ENCODE results near the gene FPR1.

The FPR1 gene, protein sequence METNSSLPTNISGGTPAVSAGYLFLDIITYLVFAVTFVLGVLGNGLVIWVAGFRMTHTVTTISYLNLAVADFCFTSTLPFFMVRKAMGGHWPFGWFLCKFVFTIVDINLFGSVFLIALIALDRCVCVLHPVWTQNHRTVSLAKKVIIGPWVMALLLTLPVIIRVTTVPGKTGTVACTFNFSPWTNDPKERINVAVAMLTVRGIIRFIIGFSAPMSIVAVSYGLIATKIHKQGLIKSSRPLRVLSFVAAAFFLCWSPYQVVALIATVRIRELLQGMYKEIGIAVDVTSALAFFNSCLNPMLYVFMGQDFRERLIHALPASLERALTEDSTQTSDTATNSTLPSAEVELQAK

DNA sequence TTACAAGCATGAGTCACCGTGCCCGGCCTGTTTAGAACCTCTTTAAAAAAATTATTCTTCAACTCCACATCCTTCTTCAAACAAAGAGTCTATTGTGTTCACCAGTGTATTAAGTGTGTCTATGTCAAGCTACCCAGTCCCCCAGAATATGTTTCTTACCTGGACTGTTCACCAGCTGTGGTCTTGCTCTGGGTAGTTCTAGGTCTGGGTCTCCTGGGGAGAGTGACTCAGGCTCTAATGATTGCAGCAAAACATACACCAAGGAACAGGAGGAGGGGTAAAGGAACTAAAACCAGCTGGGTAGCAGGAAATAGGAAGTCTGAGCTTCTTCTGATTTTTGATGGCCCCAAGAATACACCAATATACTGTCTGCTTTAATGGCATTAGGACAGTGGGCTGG, at the start of gene FPR1:
TSS of gene FPR1 (minus strand) at position 224 of the 400 bp plus-strand sequence. CDS start 4,884 bp downstream, outside the sequence.
- DNase-seq, result no peak

DNA sequence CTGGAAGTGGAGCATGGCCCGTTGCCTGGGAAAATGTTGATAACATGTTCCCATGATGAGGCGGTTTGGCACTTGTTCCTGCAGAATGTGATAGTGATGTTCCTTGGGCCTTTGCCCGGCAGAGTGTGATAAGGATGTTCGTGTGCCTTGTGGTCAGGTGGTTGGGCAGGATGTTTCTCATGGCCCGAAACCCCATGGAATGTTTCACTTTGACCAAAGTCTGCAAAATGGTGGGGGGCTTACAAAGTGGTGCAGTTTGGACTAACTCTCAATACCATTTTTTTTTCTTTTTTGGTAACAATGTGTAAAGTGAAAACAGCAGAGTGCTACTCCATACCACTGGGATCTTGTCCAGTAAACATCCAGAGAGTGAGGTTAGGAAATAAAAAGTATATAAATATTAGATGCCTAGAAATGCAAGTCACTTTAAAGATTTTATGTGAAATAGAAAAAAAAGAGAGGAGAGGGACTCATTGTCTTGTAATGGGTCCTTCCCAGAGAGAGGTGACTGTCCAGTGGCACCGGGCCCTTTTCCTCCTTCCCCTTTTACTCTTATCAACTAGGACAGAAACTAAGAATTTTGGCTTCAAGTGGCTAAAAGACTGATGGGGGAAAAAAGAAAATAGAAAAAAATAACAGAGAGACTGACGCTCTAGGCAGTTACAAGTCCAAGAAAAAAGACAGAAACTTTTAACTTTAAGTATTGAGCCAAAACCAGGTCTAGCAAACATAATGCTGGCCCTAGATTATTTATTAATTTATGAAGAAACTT, 49.0 kb upstream of the FPR1 start:
- DNase-seq, result no peak

DNA sequence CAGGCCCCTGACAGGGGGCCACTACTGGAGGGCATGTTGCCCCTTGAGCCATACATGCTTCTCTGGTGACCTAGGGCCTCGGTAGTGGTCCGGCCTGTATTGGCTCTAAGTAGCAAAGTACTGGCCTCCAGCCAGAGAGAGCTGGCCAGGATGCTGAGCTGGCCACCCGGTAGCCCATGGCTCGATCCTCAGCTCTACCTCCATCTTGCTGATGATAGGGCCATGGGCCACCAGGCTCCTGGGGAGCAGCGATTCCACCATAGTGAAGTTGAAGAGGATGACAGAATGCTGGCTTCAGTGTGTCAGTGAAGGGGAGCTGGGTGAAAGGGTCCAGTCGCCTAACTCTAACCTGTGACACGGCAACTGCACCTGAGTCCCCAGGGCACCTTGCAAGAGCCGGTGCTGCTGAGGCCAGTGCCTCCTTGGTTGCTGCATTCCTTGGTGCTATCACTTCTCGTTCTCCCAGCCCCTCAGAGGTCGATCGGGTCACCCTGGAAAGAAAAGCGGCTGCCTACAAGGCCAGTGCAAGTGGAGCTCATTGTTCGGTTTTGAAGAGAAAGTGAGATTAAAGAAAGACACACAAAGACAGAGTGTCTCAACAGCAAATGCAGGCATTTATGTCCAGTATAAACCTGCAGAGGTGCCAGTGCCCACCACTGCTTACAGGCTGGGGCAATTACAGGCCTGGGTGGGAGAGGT, 48.2 kb upstream of the FPR1 start:
- DNase-seq, result no peak

DNA sequence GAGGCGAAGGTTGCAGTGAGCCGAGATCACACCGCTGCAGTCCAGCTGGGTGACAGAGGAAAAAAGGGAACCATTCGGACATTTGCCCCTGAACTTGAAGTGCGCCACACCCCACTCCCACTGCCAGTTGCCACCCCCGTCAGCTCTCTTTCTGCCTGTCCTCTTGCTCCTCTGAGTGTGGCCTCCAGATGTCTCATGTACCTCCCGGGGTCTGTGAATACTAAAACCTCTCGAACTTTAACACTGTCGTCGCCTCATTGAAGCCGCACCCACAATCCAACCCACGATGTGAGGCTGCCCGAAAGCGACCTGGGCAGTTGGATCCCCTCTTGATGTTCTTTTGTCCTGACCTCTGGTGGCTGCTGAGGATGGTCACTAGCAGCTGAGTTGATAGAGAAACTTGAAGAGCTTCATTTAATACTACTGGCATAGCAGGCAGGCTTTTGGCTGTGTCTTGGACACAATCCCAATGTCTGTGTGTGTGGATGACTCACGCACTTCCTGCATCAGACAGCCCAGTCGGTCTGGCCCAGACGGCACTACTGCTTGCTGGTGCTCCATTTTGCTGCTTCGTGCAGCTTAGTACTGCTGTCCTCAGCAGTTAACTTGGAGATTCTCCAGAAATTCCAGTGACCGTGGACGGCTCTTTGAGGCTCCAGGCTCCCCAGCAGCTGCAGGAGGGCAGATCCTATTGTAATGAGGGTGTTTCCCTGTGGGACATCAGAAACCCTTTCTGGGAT, 47.5 kb upstream of the FPR1 start:
- peak; percentile 81 for DNase-seq

DNA sequence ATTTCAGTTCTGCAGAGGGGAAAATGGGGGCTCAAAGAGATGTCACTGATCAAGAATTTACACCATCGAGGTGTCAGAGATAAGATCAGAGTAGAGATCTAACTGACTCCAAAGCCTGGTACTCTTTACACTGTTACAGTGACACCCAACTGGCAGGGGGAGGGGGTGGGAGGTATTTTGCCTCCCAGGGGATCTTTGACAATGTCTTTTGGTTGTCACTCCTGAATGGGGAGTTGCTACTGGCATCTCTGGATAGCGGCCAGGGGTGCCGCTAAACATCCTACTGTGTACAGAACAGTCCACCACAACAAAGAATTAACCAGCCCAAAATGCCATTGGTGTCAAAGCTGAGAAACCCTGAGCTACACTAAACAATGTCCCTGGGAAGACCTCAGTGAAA, 46.4 kb upstream of the FPR1 start:
- no peak for DNase-seq

DNA sequence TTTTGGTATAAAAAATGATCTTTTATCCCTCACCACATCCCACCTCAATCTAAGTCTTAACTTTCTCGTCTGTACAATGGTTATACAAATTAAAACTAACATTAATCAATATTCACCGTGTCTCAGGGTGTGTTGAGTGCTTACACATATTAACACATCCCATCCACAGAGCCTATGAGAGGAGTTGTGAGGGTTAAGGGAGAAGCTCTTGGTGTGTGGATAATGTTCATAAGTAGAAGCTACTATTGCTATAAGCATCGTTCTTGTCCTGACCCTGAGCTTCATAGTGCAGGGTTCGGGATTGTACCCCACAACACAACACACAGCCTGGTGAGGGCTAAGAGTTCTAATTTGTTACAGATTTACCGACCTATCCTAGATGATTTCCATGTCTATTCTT, 45.8 kb upstream of the FPR1 start:
- no peak for DNase-seq

DNA sequence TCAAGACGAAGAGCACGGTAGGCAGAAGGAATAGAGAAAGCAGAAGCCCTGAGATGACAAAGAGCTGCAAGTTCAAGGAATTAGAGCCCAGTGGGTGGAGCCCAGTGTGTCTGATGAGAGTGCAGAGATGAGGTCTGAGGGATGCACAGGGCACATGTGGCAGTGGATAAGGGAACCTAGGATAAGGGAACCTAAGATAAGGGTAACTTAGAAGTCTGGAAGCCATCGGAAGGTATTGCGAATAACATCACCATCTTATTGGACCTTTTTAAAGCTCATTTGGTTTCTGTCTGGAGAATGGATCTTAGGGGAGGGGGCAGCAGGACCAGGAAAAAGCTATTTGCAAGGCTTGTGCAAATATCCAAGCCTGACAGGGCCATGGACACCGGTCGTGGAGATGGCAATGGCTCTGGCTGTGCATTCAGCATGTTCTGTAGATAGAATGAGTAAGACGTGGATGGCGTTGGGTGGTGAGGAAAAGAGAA, 44.6 kb upstream of the FPR1 start:
- DNase-seq, result no peak

DNA sequence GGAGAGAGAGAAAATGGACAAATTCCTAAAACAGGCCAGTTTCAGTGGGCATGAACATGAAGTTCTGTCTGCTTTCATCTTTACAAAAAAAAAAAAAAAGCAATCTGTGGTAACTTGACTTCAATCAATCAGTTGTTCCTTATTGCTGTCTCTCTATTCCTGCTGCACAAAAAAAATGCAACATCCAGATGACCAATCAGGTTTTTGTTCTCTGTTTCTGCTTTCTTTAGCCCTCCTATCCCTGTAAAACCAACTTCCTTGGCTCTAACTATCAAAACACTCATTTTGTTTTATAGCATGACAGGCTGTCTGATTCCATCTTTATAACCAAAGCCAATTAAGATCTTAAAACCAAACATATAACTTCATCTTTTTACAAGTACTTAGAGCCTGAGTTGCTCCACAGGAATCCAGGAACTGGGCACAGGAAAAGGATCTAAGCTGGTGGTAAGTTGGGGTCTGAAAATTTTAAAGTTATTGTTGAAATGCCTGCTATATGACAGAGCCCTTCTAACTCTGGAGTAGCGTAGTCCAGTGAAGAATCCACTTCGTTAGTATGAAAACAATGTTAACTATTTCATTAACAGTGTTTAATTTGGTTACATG, 43.3 kb upstream of the FPR1 start, which contains the start of gene FPR3:
TSS of gene FPR3 (plus strand) at position 273 of the 606 bp plus-strand sequence. CDS start 28,592 bp downstream, outside the sequence.
- no peak for DNase-seq

DNA sequence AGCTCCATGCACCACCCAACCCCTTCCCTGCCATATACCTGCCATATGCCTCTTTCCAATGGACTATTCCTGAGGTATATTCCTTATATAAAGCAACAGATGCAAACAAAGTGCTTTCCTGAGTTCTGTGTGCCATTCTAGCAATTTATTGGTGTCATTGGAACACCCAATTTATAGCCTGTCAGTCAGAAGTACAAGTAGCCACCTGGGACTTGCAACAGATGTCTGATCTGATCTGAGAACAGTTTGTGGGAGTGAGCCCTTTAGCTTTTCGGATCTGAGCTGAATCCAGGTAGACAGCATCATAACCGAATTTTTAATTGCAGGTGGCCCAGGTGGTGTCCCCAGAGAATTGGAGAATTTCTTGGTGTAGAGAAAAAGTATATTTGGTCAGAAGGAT, 42.3 kb upstream of the FPR1 start:
- no peak for DNase-seq

DNA sequence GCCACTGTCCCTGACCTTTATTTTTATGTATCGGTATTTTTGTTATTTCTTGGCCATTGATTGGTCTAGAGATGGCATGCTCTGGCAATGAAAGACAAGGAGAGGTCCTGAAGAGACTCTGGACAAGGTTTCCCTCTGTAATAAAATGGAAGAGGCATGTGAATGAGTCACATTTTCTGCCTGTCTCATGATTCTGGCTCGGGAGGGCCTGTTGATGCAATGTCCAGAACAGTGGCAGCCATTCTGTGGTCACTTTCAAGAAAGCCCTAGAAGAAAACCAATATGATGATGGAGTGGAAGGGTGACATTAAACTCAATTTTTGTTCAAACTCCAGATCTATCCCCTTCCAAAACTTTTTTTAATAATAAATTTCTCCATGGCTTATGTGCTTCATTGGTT, 41.3 kb upstream of the FPR1 start:
- no peak for DNase-seq

DNA sequence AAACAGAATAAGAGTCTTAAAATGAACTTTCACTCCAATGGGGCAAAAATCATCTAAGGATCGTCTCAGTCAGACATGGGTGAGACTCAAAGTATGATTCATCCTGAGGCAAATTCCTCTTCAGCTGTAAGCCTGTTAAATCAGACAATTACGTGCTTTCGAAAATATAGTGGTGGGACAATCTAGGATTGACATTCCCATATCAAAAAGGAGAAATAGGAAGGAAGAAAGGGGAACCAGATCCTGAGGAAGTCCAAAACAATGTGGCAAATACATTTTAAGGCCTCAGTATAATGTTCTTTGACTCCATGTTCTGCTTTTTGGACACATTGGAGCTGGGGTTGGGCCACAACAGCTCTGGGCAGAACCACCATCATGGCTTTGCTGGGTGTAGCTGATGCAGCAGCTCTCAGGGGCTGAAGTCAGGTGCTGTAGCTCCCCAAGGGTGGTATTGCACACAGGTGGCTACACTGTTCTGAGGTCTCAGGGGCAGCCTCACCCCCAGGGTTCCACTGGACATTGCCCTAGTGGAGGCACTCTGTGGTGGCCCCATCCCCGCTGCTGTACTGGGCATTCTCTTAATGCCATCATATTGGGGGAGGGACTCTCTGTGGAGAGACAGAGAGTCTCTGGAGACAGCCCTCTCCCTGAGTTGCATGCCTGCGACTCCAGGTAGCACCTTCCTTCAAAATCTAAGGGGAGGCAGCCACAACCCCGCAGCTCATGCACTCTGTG, 37.5 kb upstream of the FPR1 start:
- no peak for DNase-seq

DNA sequence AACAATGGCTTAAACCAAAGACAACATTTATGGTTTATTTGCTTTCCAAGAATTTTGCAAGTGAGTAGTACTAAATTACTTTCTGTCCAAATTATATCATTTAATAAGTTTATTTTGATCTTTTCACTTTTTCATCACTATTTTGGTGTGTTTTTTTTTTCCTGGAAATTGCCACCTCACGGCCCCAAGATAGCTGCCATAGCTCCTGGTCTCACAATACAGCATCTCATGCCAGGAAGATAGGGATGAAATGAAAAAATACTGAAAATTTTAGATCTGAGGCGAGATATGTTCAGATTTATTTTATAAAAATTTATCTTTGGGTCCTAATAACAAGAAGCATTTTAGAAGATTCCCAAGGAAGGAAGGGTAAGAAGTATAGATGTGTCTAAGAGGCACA, 36.4 kb upstream of the FPR1 start:
- DNase-seq, result no peak

DNA sequence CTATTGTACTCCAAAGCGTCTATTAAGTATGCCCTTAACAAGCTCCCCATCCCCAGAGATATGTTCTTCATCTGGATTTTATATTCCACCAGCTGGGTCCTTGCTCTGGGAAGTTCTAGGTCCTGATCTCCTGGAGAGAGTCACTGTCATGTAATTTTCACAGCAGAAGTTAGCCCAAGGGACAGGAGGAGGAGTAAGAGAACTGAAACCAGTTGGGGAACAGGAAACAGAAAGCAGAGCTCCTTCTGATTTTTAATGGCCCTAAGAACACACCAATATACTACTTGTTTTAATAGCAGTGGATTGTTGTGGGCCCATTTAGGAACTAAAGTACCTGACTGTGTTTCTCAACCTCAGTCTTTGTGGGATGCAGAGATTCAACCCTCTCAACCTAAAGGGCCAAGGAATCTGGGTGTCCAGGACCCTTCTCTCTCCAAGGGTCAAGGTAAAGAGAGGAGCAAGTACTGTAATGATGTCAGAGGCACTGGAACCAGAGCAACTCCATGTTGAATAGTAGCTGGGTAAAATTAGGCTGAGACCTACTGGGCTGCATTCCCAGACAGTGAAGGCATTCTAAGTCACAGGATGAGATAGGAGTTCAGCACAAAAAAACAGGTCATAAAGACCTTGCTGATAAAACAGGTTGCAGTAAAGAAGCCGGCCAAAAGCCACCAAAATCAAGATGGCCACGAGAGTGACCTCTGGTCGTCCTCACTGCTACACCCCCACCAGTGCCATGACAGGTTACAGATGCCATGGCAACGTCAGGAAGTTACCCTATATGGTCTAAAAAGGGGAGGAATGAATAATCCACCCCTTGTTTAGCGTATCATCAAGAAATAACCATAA, 35.2 kb upstream of the FPR1 start:
- DNase-seq, result no peak

DNA sequence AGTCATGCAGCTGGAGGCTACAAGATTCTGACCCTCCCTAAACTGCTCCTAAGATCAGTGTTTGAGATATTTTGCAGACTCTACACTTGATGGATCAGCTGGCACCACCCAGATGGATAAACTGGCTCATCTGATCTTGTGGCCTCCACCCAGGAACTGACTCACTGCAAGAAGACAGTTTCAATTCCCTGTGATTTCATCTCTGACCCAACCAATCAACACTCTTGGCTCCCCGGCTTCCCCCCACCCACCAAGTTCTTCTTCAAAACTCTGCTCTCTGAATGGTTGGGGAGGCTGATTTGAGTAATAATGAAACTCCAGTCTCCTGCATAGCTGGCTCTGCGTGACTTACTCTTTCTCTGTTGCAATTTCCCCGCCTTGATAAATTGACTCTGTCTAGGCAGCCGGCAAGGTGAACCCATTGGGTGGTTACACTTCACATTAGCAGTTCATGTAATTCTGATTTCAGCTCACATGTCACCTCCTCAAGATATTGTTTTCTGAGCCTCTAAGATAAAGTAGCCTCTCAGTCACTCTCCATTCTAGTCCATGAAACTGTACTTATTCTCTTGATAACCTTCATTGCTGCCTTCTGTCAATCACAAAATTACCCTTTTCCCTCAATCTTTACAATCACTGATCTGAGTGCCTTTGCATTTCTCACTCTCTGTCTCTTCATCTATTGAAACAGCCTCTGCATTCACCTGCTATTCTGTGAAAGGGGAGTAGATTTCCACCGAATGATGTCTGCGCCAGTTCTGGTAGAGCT, 33.4 kb upstream of the FPR1 start:
- peak; percentile 73 for DNase-seq

DNA sequence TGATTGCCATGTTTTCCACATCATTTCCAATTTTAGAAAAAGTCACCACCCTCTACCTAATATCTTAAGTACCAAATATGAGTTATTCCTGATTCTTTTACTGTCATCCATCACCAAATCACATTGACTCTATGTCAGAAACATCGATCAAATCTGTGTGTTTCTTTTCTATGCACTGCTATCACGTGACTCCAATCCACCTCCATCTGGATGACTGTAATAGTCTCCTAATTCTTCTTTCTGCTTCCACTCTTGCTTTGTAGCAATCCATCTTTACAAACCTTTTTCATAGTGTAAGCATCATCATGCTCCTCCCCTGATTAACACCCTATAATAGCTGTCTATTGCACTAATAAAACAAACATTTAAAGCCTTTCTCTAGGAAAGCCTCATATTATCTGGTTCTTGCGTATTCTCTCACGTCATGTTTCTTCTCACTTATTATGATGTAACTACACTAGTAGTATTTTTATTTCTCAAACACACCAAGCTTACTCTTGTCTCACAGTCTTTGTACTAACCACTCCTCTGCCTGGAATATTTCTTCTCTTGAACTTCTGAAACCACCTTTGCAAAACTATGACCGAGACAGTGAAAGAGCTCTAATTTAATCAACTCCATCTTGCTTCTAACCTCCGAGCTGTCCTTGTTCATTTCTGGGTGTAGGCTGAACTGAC, 32.6 kb upstream of the FPR1 start:
- no peak for DNase-seq

DNA sequence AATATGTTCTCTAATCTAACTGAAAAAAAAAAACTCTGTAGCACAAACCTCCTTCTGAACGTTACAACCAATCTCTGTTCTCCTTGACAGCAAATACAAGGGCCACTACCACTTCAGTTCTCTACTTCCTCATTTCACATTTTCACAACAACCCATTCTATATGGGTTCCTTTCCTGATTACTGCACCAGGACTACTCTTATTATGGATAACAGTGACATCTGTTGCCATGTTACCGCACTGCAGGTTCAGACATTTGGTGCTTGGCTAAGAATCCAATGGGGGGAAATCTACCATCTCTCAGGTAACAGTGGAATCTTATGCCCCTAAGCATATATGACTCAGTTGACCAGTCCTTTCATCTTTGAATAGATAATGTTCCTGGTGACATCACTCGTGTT, 31.7 kb upstream of the FPR1 start:
- no peak for DNase-seq

DNA sequence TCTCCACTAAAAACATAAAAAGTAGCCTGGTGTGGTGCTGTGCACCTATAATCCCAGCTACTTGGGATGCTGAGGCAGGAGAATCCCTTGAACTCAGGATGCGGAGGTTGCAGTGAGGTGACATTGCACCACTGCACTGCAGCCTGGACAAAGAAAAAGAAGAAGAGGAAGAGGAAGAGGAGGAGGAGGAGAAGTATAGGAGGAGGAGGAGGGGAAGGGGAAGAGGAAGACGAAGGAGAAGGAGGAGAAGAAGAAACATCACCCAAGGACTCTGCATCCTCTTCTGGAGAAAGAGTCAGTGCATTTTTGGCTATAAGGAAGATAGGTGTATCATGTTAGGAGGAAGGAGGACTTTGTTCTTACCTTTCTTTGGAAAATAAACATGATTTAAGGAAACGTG, 30.3 kb upstream of the FPR1 start:
- DNase-seq, result no peak

DNA sequence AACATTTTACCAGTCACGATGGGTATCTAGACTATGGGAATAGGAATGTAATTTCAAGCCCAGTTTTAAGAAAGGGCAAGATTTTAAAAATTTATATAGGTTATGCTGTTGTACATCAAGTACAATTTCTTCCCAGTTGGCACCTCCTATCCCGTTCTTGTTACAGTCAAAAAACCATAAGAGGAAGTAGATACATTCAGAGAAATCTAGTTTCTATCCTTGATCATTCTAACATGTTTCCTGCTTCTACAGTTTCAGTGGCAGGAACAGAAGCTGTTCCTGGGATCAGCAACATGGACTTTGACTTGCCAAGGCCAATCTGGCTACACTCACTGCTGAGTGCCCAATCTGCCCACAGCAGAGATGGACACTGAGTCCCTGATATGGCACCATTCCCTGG, 28.6 kb upstream of the FPR1 start:
- DNase-seq, result no peak

DNA sequence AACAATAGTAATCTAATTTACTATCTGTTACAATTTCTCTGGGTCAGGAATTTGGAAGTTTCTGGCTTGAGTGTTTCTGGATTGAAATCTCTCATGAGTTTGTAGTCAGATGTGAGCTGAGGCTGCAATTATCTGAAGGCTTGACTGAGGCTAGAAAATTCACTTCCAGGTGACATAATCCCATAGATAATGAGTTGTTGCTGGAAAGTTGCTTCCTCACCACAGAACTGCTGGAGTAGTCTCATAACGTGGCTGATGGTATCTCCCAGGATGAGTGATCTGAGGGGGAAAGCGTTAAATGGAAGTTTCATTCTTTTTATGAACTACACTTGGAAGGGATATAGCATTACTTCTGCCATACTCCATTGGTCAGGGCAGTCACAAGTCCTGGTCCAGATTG, 28.0 kb upstream of the FPR1 start:
- no peak for DNase-seq

Data from T1000 (cell line).